Progenitor cell of endocrine pancreas (in vitro differentiated cells): ENCODE results near the gene PPARD. TPM values are rescaled to one million over a fixed set of nuclear protein-coding genes. Genes with fewer than 3 reads are reported as not detected.
A peak's percentile ranks its signal among the peaks of the same experiment; 100 is the strongest.

Experiments
- DNase-seq: peaks from one replicate; pipeline ENCODE4 v3.0.0; 2021; ENCODE audit warnings: low spot score; ENCODE audit not compliant: unreplicated experiment
- H3K27ac Mint-ChIP-seq: 2 replicates; pipeline ENCODE4 v1.8.0; 2021; ENCODE audit warnings: mild to moderate bottlenecking, moderate library complexity, mixed read lengths
- H3K27me3 Mint-ChIP-seq: 2 replicates; pipeline ENCODE4 v1.8.0; 2021; ENCODE audit warnings: mixed read lengths
- H3K36me3 Mint-ChIP-seq: 2 replicates; pipeline ENCODE4 v1.8.0; 2022; ENCODE audit warnings: mixed read lengths; ENCODE audit not compliant: insufficient read depth
- H3K4me1 Mint-ChIP-seq: 2 replicates; pipeline ENCODE4 v1.8.0; 2021; ENCODE audit warnings: low read depth, mixed read lengths
- H3K4me3 Mint-ChIP-seq: 2 replicates; pipeline ENCODE4 v1.8.0; 2021; ENCODE audit warnings: low read depth, mild to moderate bottlenecking, moderate library complexity, mixed read lengths
- H3K9me3 Mint-ChIP-seq: 2 replicates; pipeline ENCODE4 v1.8.0; 2021; ENCODE audit warnings: low read depth, mixed read lengths
- long read RNA-seq: library from polyadenylated mRNA; unstranded; transcript quantifications from one replicate; pipeline ENCODE4 v2.0.0, GENCODE V29; 2020
- total RNA-seq: library from RNA; stranded (reverse); gene quantifications from 2 replicates; pipeline ENCODE4 v1.2.1, GENCODE V29; 2021
- TF ChIP-seq, protein P1 (sequence below): fragments of 200-600 bp; sonication (generic); IDR thresholded peaks from one replicate; pipeline ENCODE4 v1.5.0; 2021; ENCODE audit warnings: antibody characterized with exemption, mild to moderate bottlenecking; ENCODE audit not compliant: unreplicated experiment

PPARD gene
- 13.9 and 14.0 TPM in 2 replicates for total RNA-seq
- long read RNA-seq, partial matches to known transcripts, result 2 of 5 reads
- long read RNA-seq, other reads (novel, unspliced or antisense), result 3 of 5 reads

DNA sequence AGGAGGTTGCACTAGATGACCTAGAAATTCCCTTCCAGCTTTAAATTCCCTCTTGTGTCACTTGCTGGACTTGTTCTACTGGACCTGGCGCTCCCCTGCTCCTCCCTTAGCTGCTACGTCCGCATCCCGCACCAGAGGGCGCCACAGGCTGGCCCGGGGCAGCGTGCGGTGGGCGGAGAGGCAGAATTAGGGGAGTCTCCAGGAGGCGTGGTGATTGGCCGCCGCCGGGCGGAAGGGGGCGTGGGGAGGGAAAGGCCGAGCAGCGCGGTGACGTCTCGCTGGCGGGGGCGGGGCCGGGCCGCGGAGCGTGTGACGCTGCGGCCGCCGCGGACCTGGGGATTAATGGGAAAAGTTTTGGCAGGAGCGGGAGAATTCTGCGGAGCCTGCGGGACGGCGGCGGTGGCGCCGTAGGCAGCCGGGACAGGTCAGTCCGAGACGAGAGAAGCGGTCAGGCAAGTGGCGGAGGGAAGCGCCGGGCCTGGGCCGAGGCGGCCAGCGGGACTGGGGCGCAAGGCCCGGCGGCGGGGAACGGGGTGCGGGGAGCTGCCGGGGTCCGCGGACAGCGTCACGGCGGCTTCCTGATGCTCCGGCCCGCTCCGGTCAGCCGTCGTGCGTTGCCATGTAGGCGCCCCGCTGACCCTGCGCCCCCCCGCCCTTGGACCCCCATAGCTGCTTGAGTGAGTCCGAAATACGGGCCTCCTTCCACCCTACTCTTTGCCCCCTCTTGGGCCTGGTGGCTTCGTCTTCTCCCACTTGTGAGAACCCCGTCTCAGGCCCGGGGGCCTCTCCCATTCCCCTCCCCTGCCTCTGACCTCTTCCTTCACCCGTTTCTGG lies at the start of gene PPARD:
PPARD (plus strand) TSS at position 301 of the 834 bp plus-strand sequence. CDS start 68,530 bp downstream, outside the sequence.
- peak; percentile 100 for DNase-seq
- H3K27ac Mint-ChIP-seq, result peak within 1 kb of the TSS; percentile 94
- H3K36me3 Mint-ChIP-seq, result no peaks in the 10 kb centered on the region
- H3K9me3 Mint-ChIP-seq, result peaks cover 3% of the 10 kb centered on the region
- H3K4me1 Mint-ChIP-seq, result peaks cover 10% of the 10 kb centered on the region
- H3K27me3 Mint-ChIP-seq, result peaks cover 8% of the 10 kb centered on the region
- peak within 1 kb of the TSS; percentile 90 for H3K4me3 Mint-ChIP-seq
- TF ChIP-seq, protein P1, sequence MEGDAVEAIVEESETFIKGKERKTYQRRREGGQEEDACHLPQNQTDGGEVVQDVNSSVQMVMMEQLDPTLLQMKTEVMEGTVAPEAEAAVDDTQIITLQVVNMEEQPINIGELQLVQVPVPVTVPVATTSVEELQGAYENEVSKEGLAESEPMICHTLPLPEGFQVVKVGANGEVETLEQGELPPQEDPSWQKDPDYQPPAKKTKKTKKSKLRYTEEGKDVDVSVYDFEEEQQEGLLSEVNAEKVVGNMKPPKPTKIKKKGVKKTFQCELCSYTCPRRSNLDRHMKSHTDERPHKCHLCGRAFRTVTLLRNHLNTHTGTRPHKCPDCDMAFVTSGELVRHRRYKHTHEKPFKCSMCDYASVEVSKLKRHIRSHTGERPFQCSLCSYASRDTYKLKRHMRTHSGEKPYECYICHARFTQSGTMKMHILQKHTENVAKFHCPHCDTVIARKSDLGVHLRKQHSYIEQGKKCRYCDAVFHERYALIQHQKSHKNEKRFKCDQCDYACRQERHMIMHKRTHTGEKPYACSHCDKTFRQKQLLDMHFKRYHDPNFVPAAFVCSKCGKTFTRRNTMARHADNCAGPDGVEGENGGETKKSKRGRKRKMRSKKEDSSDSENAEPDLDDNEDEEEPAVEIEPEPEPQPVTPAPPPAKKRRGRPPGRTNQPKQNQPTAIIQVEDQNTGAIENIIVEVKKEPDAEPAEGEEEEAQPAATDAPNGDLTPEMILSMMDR, result peak; percentile 92

DNA sequence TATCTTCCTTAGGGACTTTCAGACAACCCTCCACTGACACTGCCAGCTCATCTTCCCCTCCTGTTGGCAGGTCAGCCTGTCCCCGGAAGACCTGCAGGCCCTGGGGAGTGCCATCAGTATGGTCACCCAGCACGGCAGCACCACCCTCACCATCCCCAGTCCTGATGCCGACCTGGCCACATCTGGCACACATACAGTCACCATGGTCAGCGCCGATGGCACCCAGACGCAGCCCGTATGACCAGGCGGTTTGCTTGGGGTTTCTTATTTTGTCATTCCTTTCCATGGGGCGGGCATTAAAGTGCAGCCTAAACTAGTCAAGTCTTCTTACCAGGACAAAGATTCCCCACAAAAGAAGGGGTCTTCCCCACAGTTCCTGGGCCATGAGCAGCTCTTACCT lies 48.7 kb upstream of the PPARD start:
- no peak overlapping the region for H3K4me3 Mint-ChIP-seq
- H3K27me3 Mint-ChIP-seq, result no peaks in the 10 kb centered on the region
- H3K27ac Mint-ChIP-seq, result peak overlapping the region; percentile 15
- H3K4me1 Mint-ChIP-seq, result peaks cover 2% of the 10 kb centered on the region
- H3K9me3 Mint-ChIP-seq, result no peaks in the 10 kb centered on the region
- TF ChIP-seq, protein P1, result no peak
- peaks cover 11% of the 10 kb centered on the region for H3K36me3 Mint-ChIP-seq
- no peak for DNase-seq

DNA sequence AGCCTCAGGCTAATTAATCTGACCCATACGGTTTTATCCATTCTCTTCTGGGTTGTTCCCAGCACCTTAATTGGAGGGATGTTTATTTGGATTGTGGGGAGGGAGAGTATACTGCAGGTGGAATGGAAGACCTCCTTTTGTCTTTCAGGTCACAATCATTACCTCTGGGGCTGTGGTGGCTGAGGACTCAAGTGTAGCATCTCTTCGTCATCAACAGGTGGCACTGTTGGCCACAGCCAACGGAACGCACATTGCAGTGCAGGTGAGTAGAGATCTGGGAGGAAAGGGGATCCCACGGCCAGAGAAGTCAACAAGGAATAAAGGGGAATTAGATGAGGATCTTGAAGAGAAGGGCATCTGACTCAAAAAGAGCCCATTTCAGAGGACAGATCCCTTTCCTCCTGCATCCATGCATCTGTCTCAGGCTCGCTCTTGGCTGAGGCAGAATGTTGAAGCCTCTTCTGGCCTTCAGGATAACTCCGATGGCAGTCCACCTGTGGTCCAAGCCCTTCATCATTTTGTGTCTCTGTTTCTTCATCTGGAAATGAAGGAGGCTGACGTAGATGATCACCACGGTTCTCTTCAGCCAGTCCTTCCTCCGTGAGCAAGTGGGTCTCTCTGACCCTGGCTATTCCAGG lies 47.9 kb upstream of the PPARD start:
- Mint-ChIP-seq H3K9me3 (no peaks in the 10 kb centered on the region), H3K27ac (no peak overlapping the region), H3K4me1 (peaks cover 2% of the 10 kb centered on the region), H3K27me3 (peaks cover under 1% of the 10 kb centered on the region), H3K36me3 (peaks cover 11% of the 10 kb centered on the region), H3K4me3 (no peak overlapping the region)
- TF ChIP-seq, protein P1, result peak; percentile 82
- DNase-seq, result peak; percentile 25

DNA sequence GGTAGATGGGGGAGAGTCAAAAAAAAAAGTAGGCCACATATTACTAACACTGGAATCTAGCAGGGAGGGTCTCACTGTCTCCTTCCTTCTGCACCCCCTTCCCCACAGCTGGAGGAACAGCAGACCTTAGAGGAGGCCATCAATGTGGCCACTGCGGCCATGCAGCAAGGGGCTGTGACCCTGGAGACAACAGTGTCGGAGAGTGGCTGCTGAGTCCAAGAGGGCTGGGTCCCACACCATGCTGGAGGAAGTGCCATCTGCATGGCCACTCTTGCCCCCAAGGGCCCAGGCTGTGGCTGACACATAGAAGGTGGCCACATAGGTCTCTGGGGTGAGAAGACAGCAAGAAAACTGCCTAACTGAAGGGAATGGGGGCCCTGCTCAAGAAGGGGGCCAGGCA lies 47.3 kb upstream of the PPARD start:
- H3K9me3 Mint-ChIP-seq, result no peaks in the 10 kb centered on the region
- H3K4me1 Mint-ChIP-seq, result peaks cover 2% of the 10 kb centered on the region
- no peak for DNase-seq
- H3K27me3 Mint-ChIP-seq, result peaks cover 4% of the 10 kb centered on the region
- H3K27ac Mint-ChIP-seq, result no peak overlapping the region
- TF ChIP-seq, protein P1, result no peak
- H3K36me3 Mint-ChIP-seq, result peaks cover 11% of the 10 kb centered on the region
- H3K4me3 Mint-ChIP-seq, result no peak overlapping the region

DNA sequence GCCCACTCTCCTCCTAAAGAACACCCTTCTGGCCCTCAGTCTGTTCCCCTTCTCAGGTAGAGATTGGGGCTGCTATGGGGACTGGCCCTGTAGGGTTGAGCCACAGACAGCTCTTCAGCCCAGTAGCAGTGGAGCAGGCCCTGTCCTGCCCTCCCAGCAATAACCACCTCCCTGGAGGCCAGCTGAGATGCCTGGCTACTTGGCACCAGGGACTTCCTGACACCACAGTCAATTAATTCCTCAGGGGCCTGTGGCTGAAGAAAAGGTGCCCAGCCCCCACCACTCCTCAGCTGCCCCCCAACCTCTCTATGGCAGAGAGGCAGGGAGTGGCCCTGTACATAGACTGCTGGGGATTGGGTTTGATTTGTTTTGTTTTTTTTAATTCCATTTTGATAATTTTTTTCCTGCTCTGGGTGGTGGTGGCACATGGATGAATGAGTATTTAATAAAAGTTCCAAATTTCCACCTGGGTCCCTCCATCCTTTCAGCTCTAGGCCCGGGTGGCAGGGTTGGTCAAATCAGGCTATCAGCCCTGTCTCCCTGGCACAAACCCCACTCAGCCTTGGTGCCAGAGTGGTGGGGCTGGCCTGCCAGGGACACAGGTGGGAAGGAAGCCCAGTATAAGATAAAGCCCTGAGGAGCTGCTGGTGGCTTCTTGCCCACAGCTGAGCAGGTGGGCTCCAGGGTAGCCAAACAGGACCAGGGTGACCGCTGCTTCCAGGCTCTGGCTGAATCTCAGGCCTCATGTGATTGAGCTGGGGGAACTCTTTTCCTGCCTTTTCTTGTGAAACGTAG lies 46.6 kb upstream of the PPARD start:
- H3K4me3 Mint-ChIP-seq, result no peak overlapping the region
- DNase-seq, result no peak
- H3K9me3 Mint-ChIP-seq, result no peaks in the 10 kb centered on the region
- peaks cover 4% of the 10 kb centered on the region for H3K27me3 Mint-ChIP-seq
- TF ChIP-seq, protein P1, result no peak
- H3K4me1 Mint-ChIP-seq, result peaks cover 2% of the 10 kb centered on the region
- peaks cover 11% of the 10 kb centered on the region for H3K36me3 Mint-ChIP-seq
- no peak overlapping the region for H3K27ac Mint-ChIP-seq
